ENCODE measurements around the gene OXSR1. TPM values are rescaled to one million over a fixed set of nuclear protein-coding genes. Genes with fewer than 3 reads are reported as not detected.

OXSR1 gene
- total RNA-seq, 1 experiment from 2014 or later, result 35.1 TPM

DNA sequence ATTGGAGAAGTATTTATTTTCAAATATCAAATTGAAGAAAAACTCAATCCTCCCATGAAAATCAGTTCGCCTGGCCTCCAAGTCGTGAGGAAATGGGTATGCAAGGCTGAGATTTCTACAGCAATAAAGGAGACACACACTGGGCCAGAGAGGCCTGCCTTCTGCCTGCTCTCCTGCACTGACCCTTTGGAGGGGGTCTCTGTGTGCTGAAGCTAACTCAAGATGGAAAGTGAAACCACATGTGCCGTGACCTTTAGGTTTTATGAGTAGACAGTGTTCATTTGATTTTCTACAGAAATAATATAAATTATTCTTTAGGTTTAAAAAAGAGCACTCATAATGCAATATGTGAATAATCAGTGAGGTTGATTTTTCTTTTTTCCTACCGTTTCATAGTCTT lies 88.4 kb downstream of the OXSR1 start:
- Histone ChIP-seq H3K79me2 (ENCODE audit: insufficient read depth, low read length) (no peaks in the 10 kb centered on the region), H3K9ac (ENCODE audit: low read length) (no peak overlapping the region), H2AFZ (ENCODE audit: low read depth, low read length, poor library complexity, severe bottlenecking) (no peak overlapping the region), H3K4me1 (ENCODE audit: control insufficient read depth in 1 of 2, insufficient read depth in 2 of 2, low read length in 2 of 2) (no peaks in the 10 kb centered on the region), H4K20me1 (ENCODE audit: insufficient read depth) (no peaks in the 10 kb centered on the region), H3K9me3 (ENCODE audit: control insufficient read depth in 1 of 2, insufficient read depth in 1 of 2, low read depth in 1 of 2, low read length in 2 of 2) (no peaks in the 10 kb centered on the region), H3K9me2 (ENCODE audit: insufficient read depth) (no peaks in the 10 kb centered on the region), H3K36me3 (ENCODE audit: control insufficient read depth in 1 of 2, insufficient read depth in 2 of 2, low read length in 2 of 2) (peaks cover 16 to 26% of the 10 kb centered on the region in 2 experiments; a peak in 3 of 4 replicates), H3K4me3 (replicated peaks in 1 of 2; ENCODE audit: low read depth in 1 of 2, low read length in 2 of 2) (no peak overlapping the region), H3K27me3 (ENCODE audit: insufficient read depth, low read length) (no peaks in the 10 kb centered on the region), H3K27ac (ENCODE audit: low read depth, low read length) (no peak overlapping the region), H3K4me2 (ENCODE audit: low read length) (no peak overlapping the region)
- BruUV-seq (replicated peaks), result no TSS peak
- ChIA-PET RAD21 (ENCODE audit: low non-redundant PET in 1 of 2, low total read pairs in 2 of 2, uncharacterized antibody in 2 of 2, unreplicated experiment in 2 of 2) (no interaction called here), CTCF (no interaction called here), POLR2A (no interaction called here)
- DNase-seq (ENCODE audit: low read depth, low spot score) (no peak), ATAC-seq (no peak)
- no peak for TF ChIP-seq FOSL1 (IDR thresholded peaks at IDR 0.05; ENCODE audit: low read depth)
- TF ChIP-seq MAX (IDR thresholded peaks at IDR 0.05), result no peak
- TF ChIP-seq, protein P1, sequence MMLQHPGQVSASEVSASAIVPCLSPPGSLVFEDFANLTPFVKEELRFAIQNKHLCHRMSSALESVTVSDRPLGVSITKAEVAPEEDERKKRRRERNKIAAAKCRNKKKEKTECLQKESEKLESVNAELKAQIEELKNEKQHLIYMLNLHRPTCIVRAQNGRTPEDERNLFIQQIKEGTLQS (IDR thresholded peaks at IDR 0.05), result no peak
- TF ChIP-seq POLR2A (IDR thresholded peaks at IDR 0.05; ENCODE audit: borderline replicate concordance, extremely low read depth, insufficient read depth, insufficient read length), result no peak
- no peak for TF ChIP-seq EGR1 (IDR thresholded peaks at IDR 0.05; ENCODE audit: low read depth)
- no peak for TF ChIP-seq CEBPB (IDR thresholded peaks at IDR 0.05; ENCODE audit: low read depth)
- TF ChIP-seq RAD21 (IDR thresholded peaks at IDR 0.05; ENCODE audit: low read depth), result no peak
- TF ChIP-seq EZH2 (IDR thresholded peaks at IDR 0.05), result no peak
- no peak for TF ChIP-seq SP1 (IDR thresholded peaks at IDR 0.05; ENCODE audit: low read depth)
- TF ChIP-seq SIN3A (IDR thresholded peaks at IDR 0.05; ENCODE audit: low read depth), result no peak
- TF ChIP-seq ZNF274 (IDR thresholded peaks at IDR 0.05; ENCODE audit: low read depth, low read length), result no peak
- no peak for TF ChIP-seq TCF7L2 (IDR thresholded peaks at IDR 0.05; ENCODE audit: borderline replicate concordance, extremely low read depth, insufficient read depth, insufficient read length)
- TF ChIP-seq ZFX (IDR thresholded peaks at IDR 0.05), result no peak
- no peak for TF ChIP-seq CTCF (IDR thresholded peaks at IDR 0.05 in 2 of 3, conservative IDR thresholded peaks at IDR 0.05 in 1 of 3; ENCODE audit: borderline replicate concordance in 1 of 3, insufficient read depth in 1 of 3, low read depth in 2 of 3, low read length in 2 of 3)
- intact Hi-C loops (cut with micrococcal nuclease), result no loop called here

Measured in HCT116 (cell line).